CD4-positive, alpha-beta T cell (primary cell): ENCODE measurements around the gene RPL21. TPM values are rescaled to one million over a fixed set of nuclear protein-coding genes. Genes with fewer than 3 reads are reported as not detected.

Experiments
- ATAC-seq: fragments of 200-7000 bp; cut with Tn5 transposase; one replicate; pipeline ENCODE4 v1.10.0; 2022; ENCODE audit warnings: mild to moderate bottlenecking; ENCODE audit not compliant: poor library complexity
- CTCF ChIA-PET: fragments of 350-600 bp; sonication (Branson Sonifier 250); formaldehyde crosslinking; loops from one replicate; lab custom pipeline; 2021; ENCODE audit warnings: antibody characterized with exemption, inconsistent platforms; lab: Charles Lee
- POLR2A ChIA-PET: fragments of 350-600 bp; sonication (Branson Sonifier 250); formaldehyde crosslinking; loops from one replicate; lab custom pipeline; 2021; ENCODE audit warnings: antibody characterized with exemption, inconsistent platforms; lab: Charles Lee
- DNase-seq, 14 experiments: peaks; one replicate each; pipeline ENCODE4 v3.0.0-alpha.2; 2013 to 2020; ENCODE audit warnings: mixed read lengths in 2 of 14
- H3K27ac ChIP-seq, 2 donors: one replicate each; pipeline versions ENCODE4 v1.5.1 to v1.7.0; 2013; ENCODE audit warnings: low read length in 2 of 2, low read depth in 1 of 2, mild to moderate bottlenecking in 1 of 2
- H3K27me3 ChIP-seq, 2 experiments: 1 replicate in 1 of 2; 2 replicates in 1 of 2; pipeline versions ENCODE4 v1.6.1 to v1.7.0; 2013; ENCODE audit warnings: low read length in 2 of 2, control low read depth in 1 of 2, mild to moderate bottlenecking in 1 of 2, moderate library complexity in 1 of 2; ENCODE audit not compliant: insufficient read depth in 2 of 2, control insufficient read depth in 1 of 2
- H3K36me3 ChIP-seq: one replicate; pipeline ENCODE4 v1.6.1; 2013; ENCODE audit warnings: low read length, control low read depth; ENCODE audit not compliant: insufficient read depth
- H3K4me1 ChIP-seq: one replicate; pipeline ENCODE4 v1.6.1; 2013; ENCODE audit warnings: low read length, control low read depth; ENCODE audit not compliant: insufficient read depth
- H3K4me3 ChIP-seq: one replicate; pipeline ENCODE4 v1.5.1; 2013; ENCODE audit warnings: mild to moderate bottlenecking, low read length, moderate library complexity
- H3K9me3 ChIP-seq, 2 experiments: 1 replicate in 1 of 2; 2 replicates in 1 of 2; pipeline versions ENCODE4 v1.6.1 to v1.7.0; 2013; ENCODE audit warnings: low read length in 2 of 2, mild to moderate bottlenecking in 2 of 2, control low read depth in 1 of 2, moderate library complexity in 1 of 2; ENCODE audit not compliant: control insufficient read depth in 1 of 2, insufficient read depth in 1 of 2
- H3K27ac Mint-ChIP-seq: one replicate; pipeline ENCODE4 v1.8.0; 2020; ENCODE audit warnings: mixed read lengths
- H3K27me3 Mint-ChIP-seq: one replicate; pipeline ENCODE4 v1.8.0; 2021; ENCODE audit warnings: mixed read lengths
- H3K36me3 Mint-ChIP-seq: one replicate; pipeline ENCODE4 v1.8.0; 2021; ENCODE audit warnings: low read depth, mixed read lengths
- H3K4me1 Mint-ChIP-seq: one replicate; pipeline ENCODE4 v1.8.0; 2021; ENCODE audit warnings: low read depth, mixed read lengths
- H3K4me3 Mint-ChIP-seq: one replicate; pipeline ENCODE4 v1.8.0; 2020; ENCODE audit warnings: mild to moderate bottlenecking, mixed read lengths
- H3K9me3 Mint-ChIP-seq: one replicate; pipeline ENCODE4 v1.8.0; 2020; ENCODE audit warnings: mixed read lengths
- intact Hi-C, 2 experiments: fragments of 100-400 bp; cut with DNase I in 1 of 2; cut with micrococcal nuclease in 1 of 2; formaldehyde crosslinking; loops; one replicate each; pipeline versions ENCODE4 v1.15.1 to v1.9.0; 2023 to 2025; cut with DNase I, micrococcal nuclease
- total RNA-seq, 174 experiments: library from RNA in 2 of 174; stranded (reverse) in 2 of 174; gene quantifications; one replicate each; pipeline ENCODE4 v1.2.3 and lab custom pipeline; 2021 to 2026
- TF ChIP-seq, protein P1 (sequence below): fragments of 200-600 bp; IDR thresholded peaks from one replicate; pipeline ENCODE4 v1.8.0; 2022; ENCODE audit warnings: antibody characterized with exemption, mild to moderate bottlenecking

Gene RPL21
- total RNA-seq, 2 experiments from 2014 or later: 2,736 to 2,941 TPM

DNA sequence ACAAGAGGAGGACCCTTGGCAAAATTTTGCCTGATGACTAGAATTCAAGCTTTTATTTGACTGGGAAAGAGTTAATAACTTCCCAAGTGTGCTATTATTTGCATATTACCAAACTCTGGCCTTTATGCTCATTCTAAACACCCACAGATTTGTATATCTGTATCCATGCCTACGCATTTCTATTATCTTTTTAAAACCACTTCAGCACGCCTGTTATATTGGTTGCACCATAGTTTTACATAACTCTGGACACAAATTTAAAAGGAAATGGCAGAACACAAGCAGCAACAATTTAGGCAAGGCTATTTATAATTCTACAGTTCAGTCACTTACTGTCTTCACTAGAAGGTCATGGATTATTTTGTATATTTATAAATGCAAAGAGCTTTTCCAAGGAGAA is 15.6 kb downstream of the RPL21 start:
- ATAC-seq: no peak
- CTCF ChIA-PET: no interaction called here

GRCh38 chr13:27267596-27267995 is 16.2 kb downstream of the RPL21 start:
- Histone ChIP-seq H3K9me3 (no peaks in the 10 kb centered on the region), H3K4me3 (no peak overlapping the region), H3K27ac (no peak overlapping the region), H3K36me3 (no peaks in the 10 kb centered on the region), H3K4me1 (peaks cover 17% of the 10 kb centered on the region), H3K27me3 (peaks cover 0 to 5% of the 10 kb centered on the region in 2 experiments)
- H3K4me1 Mint-ChIP-seq: peaks cover 52% of the 10 kb centered on the region
- CTCF ChIA-PET: no interaction called here
- TF ChIP-seq, protein P1, sequence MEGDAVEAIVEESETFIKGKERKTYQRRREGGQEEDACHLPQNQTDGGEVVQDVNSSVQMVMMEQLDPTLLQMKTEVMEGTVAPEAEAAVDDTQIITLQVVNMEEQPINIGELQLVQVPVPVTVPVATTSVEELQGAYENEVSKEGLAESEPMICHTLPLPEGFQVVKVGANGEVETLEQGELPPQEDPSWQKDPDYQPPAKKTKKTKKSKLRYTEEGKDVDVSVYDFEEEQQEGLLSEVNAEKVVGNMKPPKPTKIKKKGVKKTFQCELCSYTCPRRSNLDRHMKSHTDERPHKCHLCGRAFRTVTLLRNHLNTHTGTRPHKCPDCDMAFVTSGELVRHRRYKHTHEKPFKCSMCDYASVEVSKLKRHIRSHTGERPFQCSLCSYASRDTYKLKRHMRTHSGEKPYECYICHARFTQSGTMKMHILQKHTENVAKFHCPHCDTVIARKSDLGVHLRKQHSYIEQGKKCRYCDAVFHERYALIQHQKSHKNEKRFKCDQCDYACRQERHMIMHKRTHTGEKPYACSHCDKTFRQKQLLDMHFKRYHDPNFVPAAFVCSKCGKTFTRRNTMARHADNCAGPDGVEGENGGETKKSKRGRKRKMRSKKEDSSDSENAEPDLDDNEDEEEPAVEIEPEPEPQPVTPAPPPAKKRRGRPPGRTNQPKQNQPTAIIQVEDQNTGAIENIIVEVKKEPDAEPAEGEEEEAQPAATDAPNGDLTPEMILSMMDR: no peak
- no peak overlapping the region for H3K27ac Mint-ChIP-seq
- ATAC-seq (no peak), DNase-seq (no peak)
- peaks cover 5% of the 10 kb centered on the region for H3K36me3 Mint-ChIP-seq
- no peaks in the 10 kb centered on the region for H3K9me3 Mint-ChIP-seq
- H3K4me3 Mint-ChIP-seq: peak overlapping the region; percentile 57
- POLR2A ChIA-PET: interaction anchor here (0.8 kb wide), 1 partner anchor 16 kb away, joined by 4 read pairs; the partner anchor contains the start of gene RPL21
- peaks cover 4% of the 10 kb centered on the region for H3K27me3 Mint-ChIP-seq
- intact Hi-C loops: no loop called here

More for the DNA sequence above, 15.6 kb downstream of the RPL21 start:
- Histone ChIP-seq H3K4me3 (no peak overlapping the region), H3K36me3 (no peaks in the 10 kb centered on the region), H3K9me3 (no peaks in the 10 kb centered on the region), H3K27me3 (peaks cover 0 to 4% of the 10 kb centered on the region in 2 experiments), H3K27ac (no peak overlapping the region), H3K4me1 (peaks cover 24% of the 10 kb centered on the region)
- intact Hi-C loops: no loop called here
- Mint-ChIP-seq H3K4me1 (peaks cover 57% of the 10 kb centered on the region), H3K4me3 (peak overlapping the region; percentile 38), H3K27ac (no peak overlapping the region), H3K9me3 (no peaks in the 10 kb centered on the region), H3K27me3 (no peaks in the 10 kb centered on the region), H3K36me3 (peaks cover 5% of the 10 kb centered on the region)
- POLR2A ChIA-PET: no interaction called here
- DNase-seq: no peak
- TF ChIP-seq, protein P1: no peak

DNA sequence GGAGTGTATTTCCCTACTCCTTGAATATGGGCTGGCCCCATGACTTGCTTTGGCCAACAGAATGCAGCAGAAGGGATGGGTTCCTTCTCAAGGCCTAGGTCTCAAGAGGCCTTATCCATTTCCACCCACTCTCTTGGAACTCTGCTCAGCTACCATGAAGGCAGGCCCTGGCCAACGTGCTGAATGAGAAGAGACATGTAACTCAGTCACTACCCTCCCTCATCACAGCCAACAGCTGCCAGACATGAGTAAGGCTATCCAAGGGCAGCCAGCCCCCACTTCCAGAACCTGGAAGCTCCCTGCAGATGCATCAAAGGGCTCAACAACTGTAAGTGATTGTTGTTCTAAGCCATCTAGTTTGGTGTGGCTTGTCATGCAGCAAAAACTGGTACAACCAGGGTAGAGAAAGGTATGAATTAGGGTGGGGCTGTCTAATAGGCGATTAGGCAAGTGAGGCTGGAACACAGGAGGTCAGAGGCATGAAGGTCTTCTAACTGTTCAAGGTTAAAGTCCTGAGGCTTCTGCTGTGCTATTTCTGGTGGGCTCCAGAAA is 17.8 kb downstream of the RPL21 start:
- ATAC-seq (no peak), DNase-seq (no peak)
- Mint-ChIP-seq H3K9me3 (no peaks in the 10 kb centered on the region), H3K27ac (no peak overlapping the region), H3K27me3 (peaks cover 11% of the 10 kb centered on the region), H3K4me3 (peak overlapping the region; percentile 58), H3K4me1 (peaks cover 46% of the 10 kb centered on the region), H3K36me3 (peaks cover 5% of the 10 kb centered on the region)
- Histone ChIP-seq H3K36me3 (no peaks in the 10 kb centered on the region), H3K27me3 (peaks cover 5% of the 10 kb centered on the region in 2 experiments), H3K4me1 (peaks cover 17% of the 10 kb centered on the region), H3K4me3 (no peak overlapping the region), H3K9me3 (no peaks in the 10 kb centered on the region), H3K27ac (no peak overlapping the region)
- TF ChIP-seq, protein P1: no peak
- ChIA-PET CTCF (no interaction called here), POLR2A (interaction anchor here (0.8 kb wide), 1 partner anchor 18 kb away, joined by 5 read pairs; the partner anchor contains the start of gene RPL21)
- intact Hi-C loops: loop anchor here in 1 of 2 experiments (1.0 kb wide), 1 partner anchor 17 kb away; no protein-coding TSS in a partner anchor
